Activated CD8-positive, alpha-beta T cell treated with anti-CD3 and anti-CD28 coated beads for 36 hours (primary cell): Measurements from ENCODE around the gene SRPK2. TPM values are rescaled to one million over a fixed set of nuclear protein-coding genes. Genes with fewer than 3 reads are reported as not detected.

Source experiments
- ATAC-seq: fragments of 200-7000 bp; cut with Tn5 transposase; one replicate; pipeline ENCODE4 v1.10.0; 2021; ENCODE audit warnings: mild to moderate bottlenecking, moderate library complexity
- CTCF ChIA-PET: fragments of 350-600 bp; sonication (Branson Sonifier 250); formaldehyde crosslinking; loops from one replicate; lab custom pipeline; 2021; ENCODE audit warnings: antibody characterized with exemption; lab: Charles Lee
- POLR2A ChIA-PET: fragments of 350-600 bp; sonication (Branson Sonifier 250); formaldehyde crosslinking; loops from one replicate; lab custom pipeline; 2021; ENCODE audit warnings: antibody characterized with exemption; lab: Charles Lee
- DNase-seq: peaks from one replicate; pipeline ENCODE4 v3.0.0-alpha.2; 2020
- H3K27ac Mint-ChIP-seq: one replicate; pipeline ENCODE4 v1.8.0; 2021; ENCODE audit warnings: mild to moderate bottlenecking, mixed read lengths
- H3K27me3 Mint-ChIP-seq: one replicate; pipeline ENCODE4 v1.8.0; 2021; ENCODE audit warnings: mixed read lengths
- H3K36me3 Mint-ChIP-seq: one replicate; pipeline ENCODE4 v1.8.0; 2021; ENCODE audit warnings: low read depth, mixed read lengths
- H3K4me1 Mint-ChIP-seq: one replicate; pipeline ENCODE4 v1.8.0; 2021; ENCODE audit warnings: low read depth, mixed read lengths
- H3K4me3 Mint-ChIP-seq: one replicate; pipeline ENCODE4 v1.8.0; 2021; ENCODE audit warnings: mild to moderate bottlenecking, moderate library complexity, mixed read lengths
- H3K9me3 Mint-ChIP-seq: one replicate; pipeline ENCODE4 v1.8.0; 2021; ENCODE audit warnings: mixed read lengths
- intact Hi-C: fragments of 100-400 bp; cut with micrococcal nuclease; formaldehyde crosslinking; loops from one replicate; pipeline ENCODE4 v1.10.0; 2022
- total RNA-seq, 2 experiments: library from RNA; stranded (reverse); gene quantifications; one replicate each; pipeline ENCODE4 v1.2.3, GENCODE V29; 2021
- TF ChIP-seq, protein P1 (sequence below): fragments of 200-600 bp; IDR thresholded peaks from one replicate; pipeline ENCODE4 v1.8.0; 2022; ENCODE audit warnings: antibody characterized with exemption, mild to moderate bottlenecking

SRPK2 gene
- total RNA-seq, 2 experiments from 2014 or later = 32.9 to 33.5 TPM

DNA sequence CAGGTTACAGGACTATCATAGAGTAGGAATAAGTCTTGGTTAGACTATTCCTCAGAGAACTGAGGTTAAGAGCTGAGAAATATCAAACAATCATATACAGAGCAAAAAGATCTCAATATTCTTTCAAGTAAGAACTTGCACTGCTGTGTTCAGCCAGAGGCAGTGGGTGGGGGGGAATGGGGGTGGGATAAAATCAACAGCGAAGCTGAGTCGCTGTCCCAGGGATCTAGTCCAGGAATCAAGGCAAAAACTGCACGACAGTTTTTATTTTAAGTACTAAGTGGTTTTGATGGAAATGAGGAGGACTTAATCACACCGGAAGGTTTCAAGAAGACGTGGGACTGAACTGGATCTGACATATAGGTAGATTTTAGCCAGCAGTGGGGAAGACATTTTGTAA is 159.1 kb downstream of the SRPK2 start:
- Mint-ChIP-seq H3K36me3 (peaks cover 9% of the 10 kb centered on the region), H3K4me1 (peaks cover 16% of the 10 kb centered on the region), H3K9me3 (no peaks in the 10 kb centered on the region), H3K27me3 (no peaks in the 10 kb centered on the region), H3K27ac (no peak overlapping the region), H3K4me3 (no peak overlapping the region)
- TF ChIP-seq, protein P1, sequence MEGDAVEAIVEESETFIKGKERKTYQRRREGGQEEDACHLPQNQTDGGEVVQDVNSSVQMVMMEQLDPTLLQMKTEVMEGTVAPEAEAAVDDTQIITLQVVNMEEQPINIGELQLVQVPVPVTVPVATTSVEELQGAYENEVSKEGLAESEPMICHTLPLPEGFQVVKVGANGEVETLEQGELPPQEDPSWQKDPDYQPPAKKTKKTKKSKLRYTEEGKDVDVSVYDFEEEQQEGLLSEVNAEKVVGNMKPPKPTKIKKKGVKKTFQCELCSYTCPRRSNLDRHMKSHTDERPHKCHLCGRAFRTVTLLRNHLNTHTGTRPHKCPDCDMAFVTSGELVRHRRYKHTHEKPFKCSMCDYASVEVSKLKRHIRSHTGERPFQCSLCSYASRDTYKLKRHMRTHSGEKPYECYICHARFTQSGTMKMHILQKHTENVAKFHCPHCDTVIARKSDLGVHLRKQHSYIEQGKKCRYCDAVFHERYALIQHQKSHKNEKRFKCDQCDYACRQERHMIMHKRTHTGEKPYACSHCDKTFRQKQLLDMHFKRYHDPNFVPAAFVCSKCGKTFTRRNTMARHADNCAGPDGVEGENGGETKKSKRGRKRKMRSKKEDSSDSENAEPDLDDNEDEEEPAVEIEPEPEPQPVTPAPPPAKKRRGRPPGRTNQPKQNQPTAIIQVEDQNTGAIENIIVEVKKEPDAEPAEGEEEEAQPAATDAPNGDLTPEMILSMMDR = no peak
- no peak for DNase-seq
- intact Hi-C loops = no loop called here
- no peak for ATAC-seq
- CTCF ChIA-PET = no interaction called here
- POLR2A ChIA-PET = interaction anchor here (1.4 kb wide), 1 partner anchor 39 kb away, joined by 3 read pairs; no protein-coding TSS in a partner anchor

DNA sequence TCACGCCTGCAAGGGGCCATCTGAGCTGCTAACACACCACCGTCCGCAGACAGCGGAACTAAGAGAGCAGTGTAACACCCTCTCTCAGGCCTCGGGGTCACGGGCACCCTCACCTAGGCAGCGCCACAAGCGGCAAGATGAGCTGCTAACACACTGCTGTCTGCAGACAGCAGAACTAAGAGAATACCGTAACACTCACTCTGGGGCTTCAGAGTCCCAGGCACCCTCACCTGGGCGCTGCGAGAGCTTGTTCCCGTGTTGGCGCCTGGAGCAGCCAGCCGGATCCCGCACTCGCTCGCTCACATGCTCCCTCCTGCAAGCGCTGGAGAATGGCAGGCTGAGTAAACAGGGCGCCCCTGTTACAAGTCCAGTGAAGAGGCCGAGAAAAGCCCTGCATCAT is 160.2 kb downstream of the SRPK2 start:
- ChIA-PET POLR2A (interaction anchor here (0.6 kb wide), 1 partner anchor 92 kb away, joined by 3 read pairs; no protein-coding TSS in a partner anchor), CTCF (no interaction called here)
- no peak overlapping the region for H3K4me3 Mint-ChIP-seq
- H3K27ac Mint-ChIP-seq = no peak overlapping the region
- H3K36me3 Mint-ChIP-seq = peaks cover 9% of the 10 kb centered on the region
- intact Hi-C loops = no loop called here
- TF ChIP-seq, protein P1 = no peak
- ATAC-seq (no peak), DNase-seq (no peak)
- no peaks in the 10 kb centered on the region for H3K27me3 Mint-ChIP-seq
- H3K4me1 Mint-ChIP-seq = peaks cover 14% of the 10 kb centered on the region
- no peaks in the 10 kb centered on the region for H3K9me3 Mint-ChIP-seq

DNA sequence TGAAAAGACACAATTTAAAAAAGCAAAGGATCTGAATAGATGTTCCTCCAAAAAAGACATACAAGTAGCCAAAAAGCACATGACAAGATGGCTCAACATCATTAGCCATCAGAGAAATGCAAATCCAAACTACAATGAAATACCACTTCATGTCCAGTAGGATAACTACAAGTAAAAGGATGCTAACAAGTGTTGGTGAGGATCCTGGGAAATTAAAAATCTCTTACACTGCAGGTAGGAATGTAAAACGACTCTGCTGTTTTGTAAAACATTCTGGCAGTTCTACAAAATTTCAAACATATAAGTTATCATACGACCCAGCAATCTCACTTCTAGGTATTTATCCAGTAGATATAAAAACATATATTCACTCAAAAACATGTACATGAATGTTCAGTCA is 161.3 kb downstream of the SRPK2 start:
- Mint-ChIP-seq H3K9me3 (no peaks in the 10 kb centered on the region), H3K4me1 (peaks cover 19% of the 10 kb centered on the region), H3K4me3 (no peak overlapping the region), H3K27ac (no peak overlapping the region), H3K27me3 (no peaks in the 10 kb centered on the region), H3K36me3 (peaks cover 9% of the 10 kb centered on the region)
- no peak for DNase-seq
- intact Hi-C loops = no loop called here
- ATAC-seq = no peak
- POLR2A ChIA-PET = no interaction called here
- TF ChIP-seq, protein P1 = no peak
- CTCF ChIA-PET = no interaction called here

DNA sequence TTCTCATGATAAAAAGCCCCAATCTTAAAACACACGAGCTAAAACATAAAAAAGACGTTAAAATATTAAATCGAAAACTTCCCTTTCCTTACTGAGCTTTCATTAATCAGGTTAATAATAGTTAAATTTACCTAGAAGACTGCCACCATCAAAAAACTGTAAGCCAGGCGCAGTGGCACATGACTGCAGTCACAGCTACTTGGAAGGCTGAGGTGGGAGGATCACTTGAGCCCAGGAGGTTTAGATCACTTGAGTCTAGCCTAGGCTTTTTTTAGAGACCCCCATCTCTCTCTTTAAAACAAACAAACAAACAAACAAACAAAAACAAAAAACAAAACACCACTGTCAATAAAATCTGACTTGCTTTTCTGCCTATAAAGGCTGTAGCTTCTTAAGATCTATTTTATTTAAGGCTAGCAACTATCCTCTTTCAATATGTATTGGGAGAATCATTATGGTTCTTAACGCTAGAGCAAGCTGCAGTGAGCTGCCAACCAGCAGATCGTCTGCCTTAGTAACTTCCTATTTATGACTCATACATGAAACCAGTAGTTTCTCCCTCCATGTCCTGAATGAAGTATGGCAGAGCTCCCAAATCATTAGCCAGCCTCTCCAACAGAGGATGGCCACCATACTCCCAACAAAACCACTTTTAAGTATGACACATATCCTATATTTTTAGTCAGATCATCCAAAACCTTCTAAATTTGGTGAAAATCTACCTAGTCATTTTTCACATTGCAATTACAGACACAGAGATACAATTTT is 163.7 kb downstream of the SRPK2 start:
- ChIA-PET CTCF (interaction anchor here (0.6 to 1.5 kb wide), 2 partner anchors 43 to 58 kb away, joined by 3 to 4 read pairs; no protein-coding TSS in a partner anchor), POLR2A (interaction anchor here (0.8 kb wide), 1 partner anchor 17 kb away, joined by 3 read pairs; no protein-coding TSS in a partner anchor)

DNA sequence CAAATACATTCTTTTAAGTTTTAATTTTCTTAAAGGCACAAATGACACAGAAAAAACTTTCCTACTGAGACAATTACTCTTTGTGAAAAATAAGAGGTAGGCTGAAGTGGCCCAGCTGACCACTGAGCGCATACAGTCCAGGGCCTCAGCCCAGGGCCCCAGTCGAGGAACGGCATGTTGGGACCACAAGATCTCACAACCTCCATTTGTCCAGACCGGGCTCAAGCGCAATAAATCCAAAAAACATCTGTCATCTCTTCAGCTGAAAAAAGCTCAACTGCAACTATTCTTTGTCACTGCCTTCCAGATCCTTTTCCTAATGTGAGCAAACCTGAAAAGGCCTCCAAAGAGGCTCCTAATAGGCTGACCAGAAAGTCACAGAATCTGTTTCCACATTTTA is 165.8 kb downstream of the SRPK2 start:
- no peak overlapping the region for H3K27ac Mint-ChIP-seq
- ChIA-PET POLR2A (no interaction called here), CTCF (no interaction called here)
- TF ChIP-seq, protein P1 = no peak
- H3K4me3 Mint-ChIP-seq = no peak overlapping the region
- no peak for ATAC-seq
- H3K9me3 Mint-ChIP-seq = no peaks in the 10 kb centered on the region
- intact Hi-C loops = no loop called here
- H3K36me3 Mint-ChIP-seq = peaks cover 3% of the 10 kb centered on the region
- no peak for DNase-seq
- H3K27me3 Mint-ChIP-seq = no peaks in the 10 kb centered on the region
- peaks cover 29% of the 10 kb centered on the region for H3K4me1 Mint-ChIP-seq

More for the DNA sequence above, 163.7 kb downstream of the SRPK2 start:
- intact Hi-C loops = no loop called here
- ATAC-seq (peak; percentile 61), DNase-seq (peak; percentile 13)
- peaks cover 9% of the 10 kb centered on the region for H3K36me3 Mint-ChIP-seq
- H3K9me3 Mint-ChIP-seq = no peaks in the 10 kb centered on the region
- TF ChIP-seq, protein P1 = no peak
- peaks cover 29% of the 10 kb centered on the region for H3K4me1 Mint-ChIP-seq
- H3K27ac Mint-ChIP-seq = no peak overlapping the region
- H3K4me3 Mint-ChIP-seq = no peak overlapping the region
- no peaks in the 10 kb centered on the region for H3K27me3 Mint-ChIP-seq
